CD14-positive monocyte (primary cell): ENCODE results near the gene SAMHD1. TPM values are rescaled to one million over a fixed set of nuclear protein-coding genes. Genes with fewer than 3 reads are reported as not detected.

Experiments used
- DNase-seq, 3 donors: peaks; one replicate each; pipeline ENCODE4 v3.0.0-alpha.2; 2011 to 2022
- H2AFZ ChIP-seq: 2 replicates; pipeline ENCODE4 v1.6.0; 2012; ENCODE audit warnings: mild to moderate bottlenecking, low read depth, low read length, inconsistent platforms; ENCODE audit not compliant: insufficient read depth, poor library complexity, severe bottlenecking
- H3K27ac ChIP-seq, 2 donors: 1 replicate in 1 of 2; 2 replicates in 1 of 2; pipeline ENCODE4 v1.5.1; 2012 to 2013; ENCODE audit warnings: low read length in 2 of 2, control low read depth in 1 of 2, inconsistent platforms in 1 of 2, low read depth in 1 of 2, mild to moderate bottlenecking in 1 of 2
- H3K27me3 ChIP-seq, 2 donors: one replicate each; pipeline versions ENCODE4 v1.6.0 to v1.6.1; 2011 to 2013; ENCODE audit warnings: low read length in 2 of 2; ENCODE audit not compliant: control insufficient read depth in 2 of 2, insufficient read depth in 2 of 2
- H3K36me3 ChIP-seq, 2 donors: replicated peaks in 1 of 2; 1 replicate in 1 of 2; 2 replicates in 1 of 2; pipeline versions ENCODE4 v1.5.1 to v1.6.1; 2012 to 2013; ENCODE audit warnings: low read length in 2 of 2, control low read depth in 1 of 2, inconsistent platforms in 1 of 2, mild to moderate bottlenecking in 1 of 2; ENCODE audit not compliant: insufficient read depth in 2 of 2, control insufficient read depth in 1 of 2
- H3K4me1 ChIP-seq, 2 donors: 1 replicate in 1 of 2; 2 replicates in 1 of 2; pipeline versions ENCODE4 v1.5.1 to v1.6.1; 2012 to 2013; ENCODE audit warnings: low read length in 2 of 2, control low read depth in 1 of 2, inconsistent platforms in 1 of 2, mild to moderate bottlenecking in 1 of 2, moderate library complexity in 1 of 2; ENCODE audit not compliant: insufficient read depth in 2 of 2, control insufficient read depth in 1 of 2
- H3K4me2 ChIP-seq: replicated peaks from 2 replicates; pipeline ENCODE3; 2012; ENCODE audit warnings: low read length, moderate library complexity, mild to moderate bottlenecking; ENCODE audit not compliant: poor library complexity, severe bottlenecking; ENCODE audit errors: extremely low read depth
- H3K4me3 ChIP-seq, 3 experiments: fragments of 200-600 bp in 1 of 3; sonication (generic) in 1 of 3; replicated peaks in 1 of 3; 1 replicate in 2 of 3; 2 replicates in 1 of 3; pipeline ENCODE4 v1.5.1; 2011 to 2013; ENCODE audit warnings: low read length in 3 of 3, mild to moderate bottlenecking in 3 of 3, control low read depth in 2 of 3, low read depth in 2 of 3, inconsistent platforms in 1 of 3, moderate library complexity in 1 of 3
- H3K79me2 ChIP-seq: 2 replicates; pipeline ENCODE4 v1.6.0; 2012; ENCODE audit warnings: mild to moderate bottlenecking, control low read depth, inconsistent platforms, low read length, moderate library complexity; ENCODE audit not compliant: insufficient read depth
- H3K9ac ChIP-seq: 2 replicates; pipeline ENCODE4 v1.6.0; 2017; ENCODE audit warnings: low read length, mild to moderate bottlenecking; ENCODE audit not compliant: insufficient read depth, poor library complexity, severe bottlenecking
- H3K9me3 ChIP-seq, 2 donors: replicated peaks in 1 of 2; 1 replicate in 1 of 2; 2 replicates in 1 of 2; pipeline versions ENCODE4 v1.5.1 to v1.6.1; 2012 to 2013; ENCODE audit warnings: low read length in 2 of 2, control low read depth in 1 of 2; ENCODE audit not compliant: control insufficient read depth in 1 of 2, insufficient read depth in 1 of 2
- H4K20me1 ChIP-seq: 2 replicates; pipeline ENCODE4 v1.6.0; 2012; ENCODE audit warnings: mild to moderate bottlenecking, low read length, control low read depth, moderate library complexity; ENCODE audit not compliant: insufficient read depth
- H3K27ac Mint-ChIP-seq, 7 donors: one replicate each; pipeline ENCODE4 v1.8.0; 2020; ENCODE audit warnings: mild to moderate bottlenecking in 7 of 7, mixed read lengths in 7 of 7, moderate library complexity in 6 of 7, inconsistent platforms in 2 of 7
- H3K27me3 Mint-ChIP-seq, 3 donors: one replicate each; pipeline ENCODE4 v1.8.0; 2021 to 2022; ENCODE audit warnings: low read depth in 3 of 3, mild to moderate bottlenecking in 3 of 3, mixed read lengths in 3 of 3, moderate library complexity in 3 of 3, inconsistent platforms in 1 of 3
- H3K36me3 Mint-ChIP-seq, 2 donors: one replicate each; pipeline ENCODE4 v1.8.0; 2020; ENCODE audit warnings: mixed read lengths in 2 of 2, inconsistent platforms in 1 of 2, mild to moderate bottlenecking in 1 of 2
- H3K4me1 Mint-ChIP-seq: one replicate; pipeline ENCODE4 v1.8.0; 2020; ENCODE audit warnings: mild to moderate bottlenecking, mixed read lengths
- H3K4me3 Mint-ChIP-seq, 2 donors: one replicate each; pipeline ENCODE4 v1.8.0; 2020; ENCODE audit warnings: mild to moderate bottlenecking in 2 of 2, mixed read lengths in 2 of 2, moderate library complexity in 1 of 2
- H3K9me3 Mint-ChIP-seq, 7 donors: one replicate each; pipeline ENCODE4 v1.8.0; 2020 to 2022; ENCODE audit warnings: mixed read lengths in 7 of 7, mild to moderate bottlenecking in 6 of 7, moderate library complexity in 6 of 7, inconsistent platforms in 2 of 7
- WGBS: methylation state at CpG from one replicate; pipeline ENCODE4 v1.1.5; 2013; ENCODE audit warnings: missing lambda C conversion rate; ENCODE audit not compliant: insufficient coverage; 5-methylcytosine and 5-hydroxymethylcytosine counted together
- intact Hi-C, 2 donors: fragments of 100-400 bp; cut with micrococcal nuclease; formaldehyde crosslinking; loops; one replicate each; pipeline versions ENCODE4 v1.15.0 to v1.15.1; 2023
- polyA plus RNA-seq, 3 donors: library from polyadenylated mRNA; depleted of rRNA in 1 of 3; unstranded in 2 of 3; stranded (reverse) in 1 of 3; fragments of 300-500 nt in 2 of 3; fragments of >200 nt in 1 of 3; fragmentation: Illumina TruSeq in 2 of 3; gene quantifications; 1 replicate in 2 of 3; 2 replicates in 1 of 3; pipeline ENCODE4 v1.2.3, GENCODE V29; 2012 to 2021
- TF ChIP-seq, protein P1 (sequence below): fragments of 200-600 bp; IDR thresholded peaks from one replicate; pipeline ENCODE4 v1.8.0; 2022; ENCODE audit warnings: antibody characterized with exemption, mild to moderate bottlenecking

The SAMHD1 gene
- polyA plus RNA-seq, 3 donors: 232 to 796 (median 590) TPM

DNA sequence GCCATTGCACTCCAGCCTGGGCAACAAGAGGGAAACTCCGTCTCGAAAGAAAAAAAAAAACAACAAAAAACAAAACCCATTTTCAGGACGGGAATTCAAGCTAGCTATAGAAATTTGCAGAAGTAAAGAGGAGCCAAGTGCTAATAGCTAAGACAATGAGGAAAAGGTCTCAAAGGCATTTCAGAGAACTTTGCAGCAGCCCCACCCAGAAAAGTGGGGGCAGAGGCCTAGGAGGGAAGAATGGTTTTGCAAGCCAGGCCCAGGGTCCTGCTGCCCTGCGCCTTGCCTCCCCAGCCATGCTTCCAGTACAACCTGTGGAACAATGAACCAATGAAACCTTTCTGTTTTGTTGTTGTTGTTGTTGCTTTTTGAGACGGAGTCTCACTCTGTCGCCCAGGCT is 38.3 kb upstream of the SAMHD1 start:
- Histone ChIP-seq H3K27me3 (no peaks in the 10 kb centered on the region), H3K79me2 (peaks cover 4% of the 10 kb centered on the region), H3K9me3 (peaks cover 4 to 6% of the 10 kb centered on the region in 2 donors), H3K4me1 (peaks cover 43 to 47% of the 10 kb centered on the region in 2 donors), H3K36me3 (peaks cover 0 to 5% of the 10 kb centered on the region in 2 donors), H4K20me1 (no peaks in the 10 kb centered on the region), H3K27ac (peak overlapping the region; percentile 69 to 77), H3K4me3 (peak overlapping the region in 1 of 3 experiments; percentile 53), H2AFZ (peak overlapping the region; percentile 55), H3K4me2 (peak overlapping the region; percentile 56), H3K9ac (no peak overlapping the region)
- WGBS: 75% methylated on average over 2 of the region's 6 CpGs
- TF ChIP-seq, protein P1, sequence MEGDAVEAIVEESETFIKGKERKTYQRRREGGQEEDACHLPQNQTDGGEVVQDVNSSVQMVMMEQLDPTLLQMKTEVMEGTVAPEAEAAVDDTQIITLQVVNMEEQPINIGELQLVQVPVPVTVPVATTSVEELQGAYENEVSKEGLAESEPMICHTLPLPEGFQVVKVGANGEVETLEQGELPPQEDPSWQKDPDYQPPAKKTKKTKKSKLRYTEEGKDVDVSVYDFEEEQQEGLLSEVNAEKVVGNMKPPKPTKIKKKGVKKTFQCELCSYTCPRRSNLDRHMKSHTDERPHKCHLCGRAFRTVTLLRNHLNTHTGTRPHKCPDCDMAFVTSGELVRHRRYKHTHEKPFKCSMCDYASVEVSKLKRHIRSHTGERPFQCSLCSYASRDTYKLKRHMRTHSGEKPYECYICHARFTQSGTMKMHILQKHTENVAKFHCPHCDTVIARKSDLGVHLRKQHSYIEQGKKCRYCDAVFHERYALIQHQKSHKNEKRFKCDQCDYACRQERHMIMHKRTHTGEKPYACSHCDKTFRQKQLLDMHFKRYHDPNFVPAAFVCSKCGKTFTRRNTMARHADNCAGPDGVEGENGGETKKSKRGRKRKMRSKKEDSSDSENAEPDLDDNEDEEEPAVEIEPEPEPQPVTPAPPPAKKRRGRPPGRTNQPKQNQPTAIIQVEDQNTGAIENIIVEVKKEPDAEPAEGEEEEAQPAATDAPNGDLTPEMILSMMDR: no peak
- Mint-ChIP-seq H3K9me3 (peaks cover 7 to 18% (median 11%) of the 10 kb centered on the region in 7 donors), H3K36me3 (peaks cover 5 to 11% of the 10 kb centered on the region in 2 donors), H3K4me1 (peaks cover 46% of the 10 kb centered on the region), H3K27me3 (peaks cover 0 to 3% (median 0%) of the 10 kb centered on the region in 3 donors), H3K27ac (peak overlapping the region; percentile 81 to 93 (median 87)), H3K4me3 (peak overlapping the region; percentile 64 to 80)
- intact Hi-C loops: no loop called here
- peak; percentile 49 to 70 (median 53) for DNase-seq

DNA sequence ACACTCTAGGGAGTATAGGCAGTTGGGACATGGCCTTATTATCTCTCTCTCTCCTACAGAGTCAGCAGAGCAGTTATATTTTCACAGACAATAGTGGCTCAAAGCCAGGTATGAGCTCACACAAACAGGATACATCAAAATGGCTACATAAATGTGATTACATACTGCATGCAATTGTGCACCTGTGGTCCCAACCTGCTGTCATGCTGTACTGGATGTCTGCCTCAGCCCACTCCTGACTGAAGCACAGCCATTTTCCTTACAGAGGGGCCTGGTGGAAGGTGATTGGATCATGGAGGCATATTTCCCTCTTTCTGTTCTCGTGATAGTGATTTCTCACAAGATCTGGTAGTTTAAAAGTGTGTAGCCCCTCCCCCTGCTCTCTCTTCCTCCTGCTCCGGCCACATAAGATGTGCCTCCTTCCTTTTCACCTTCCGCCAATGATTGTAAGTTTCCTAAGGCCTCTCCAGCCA is 37.0 kb upstream of the SAMHD1 start:
- peaks cover 49% of the 10 kb centered on the region for H3K4me1 Mint-ChIP-seq
- H3K36me3 ChIP-seq: no peaks in the 10 kb centered on the region
- peak; percentile 39 to 52 (median 50) for DNase-seq
- H4K20me1 ChIP-seq: no peaks in the 10 kb centered on the region
- H3K4me3 ChIP-seq: peak overlapping the region in 1 of 3 experiments; percentile 53
- intact Hi-C loops: no loop called here
- H3K4me2 ChIP-seq: peak overlapping the region; percentile 56
- peak overlapping the region; percentile 10 to 77 for H3K27ac ChIP-seq
- H3K27me3 ChIP-seq: no peaks in the 10 kb centered on the region
- H3K9me3 ChIP-seq: peaks cover 4 to 6% of the 10 kb centered on the region in 2 donors
- peaks cover 43 to 47% of the 10 kb centered on the region in 2 donors for H3K4me1 ChIP-seq
- peaks cover 5 to 7% of the 10 kb centered on the region in 2 donors for H3K36me3 Mint-ChIP-seq
- peaks cover 0 to 3% (median 0%) of the 10 kb centered on the region in 3 donors for H3K27me3 Mint-ChIP-seq
- peaks cover 7 to 16% (median 11%) of the 10 kb centered on the region in 7 donors for H3K9me3 Mint-ChIP-seq
- WGBS: 0% methylated on average over 1 of the region's 3 CpGs
- H3K79me2 ChIP-seq: peaks cover 4% of the 10 kb centered on the region
- peak overlapping the region; percentile 81 to 93 (median 87) for H3K27ac Mint-ChIP-seq
- TF ChIP-seq, protein P1: no peak
- H2AFZ ChIP-seq: peak overlapping the region; percentile 66
- no peak overlapping the region for H3K9ac ChIP-seq
- H3K4me3 Mint-ChIP-seq: peak overlapping the region in 1 of 2 donors; percentile 80
